GM18907 (cell line): ENCODE results near the gene HOXC10.
A peak's percentile ranks its signal among the peaks of the same experiment; 100 is the strongest.

Experiments used
- ATAC-seq: cut with Tn5 transposase; IDR thresholded peaks from one replicate; pipeline ENCODE4 v1.9.1; 2021; ENCODE audit warnings: mild to moderate bottlenecking, moderate library complexity; ENCODE audit not compliant: unreplicated experiment

HOXC10 gene

GRCh38 chr12:54036620-54037359 lies 51.8 kb downstream of the HOXC10 start:
- ATAC-seq = peak; percentile 65

GRCh38 chr12:54037360-54038283 lies 52.7 kb downstream of the HOXC10 start:
- ATAC-seq = no peak

DNA sequence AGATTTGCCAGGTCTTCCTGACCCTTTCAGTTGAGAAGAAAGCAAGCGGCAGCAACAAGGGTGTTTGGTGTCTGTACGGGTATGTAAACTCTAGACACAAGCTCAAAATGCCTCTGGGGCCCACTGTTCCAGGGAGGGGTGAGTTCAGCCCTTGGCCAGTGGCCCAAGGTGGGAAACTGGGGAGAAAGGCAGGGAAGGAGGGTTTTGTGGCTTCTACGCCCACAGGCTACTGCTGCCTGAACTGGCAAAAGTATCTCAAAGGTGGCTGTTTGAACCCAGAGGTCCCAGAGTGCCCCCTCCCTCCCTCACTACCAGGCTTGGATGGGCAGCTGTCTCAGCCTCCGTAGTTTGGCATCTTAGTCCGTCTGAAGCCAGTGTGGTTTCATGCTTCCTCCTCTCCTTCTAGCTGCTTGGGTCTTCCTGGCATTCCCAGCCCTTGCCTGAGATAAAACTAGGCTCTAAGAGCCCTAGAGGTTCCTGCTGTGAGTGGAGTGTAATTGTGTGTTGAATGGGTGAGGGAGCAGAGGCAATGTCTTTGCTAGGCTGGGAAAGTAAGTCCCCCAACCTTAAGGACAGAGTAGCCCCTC lies 53.4 kb downstream of the HOXC10 start:
- ATAC-seq = no peak

GRCh38 chr12:54038871-54039414 lies 54.0 kb downstream of the HOXC10 start:
- no peak for ATAC-seq

DNA sequence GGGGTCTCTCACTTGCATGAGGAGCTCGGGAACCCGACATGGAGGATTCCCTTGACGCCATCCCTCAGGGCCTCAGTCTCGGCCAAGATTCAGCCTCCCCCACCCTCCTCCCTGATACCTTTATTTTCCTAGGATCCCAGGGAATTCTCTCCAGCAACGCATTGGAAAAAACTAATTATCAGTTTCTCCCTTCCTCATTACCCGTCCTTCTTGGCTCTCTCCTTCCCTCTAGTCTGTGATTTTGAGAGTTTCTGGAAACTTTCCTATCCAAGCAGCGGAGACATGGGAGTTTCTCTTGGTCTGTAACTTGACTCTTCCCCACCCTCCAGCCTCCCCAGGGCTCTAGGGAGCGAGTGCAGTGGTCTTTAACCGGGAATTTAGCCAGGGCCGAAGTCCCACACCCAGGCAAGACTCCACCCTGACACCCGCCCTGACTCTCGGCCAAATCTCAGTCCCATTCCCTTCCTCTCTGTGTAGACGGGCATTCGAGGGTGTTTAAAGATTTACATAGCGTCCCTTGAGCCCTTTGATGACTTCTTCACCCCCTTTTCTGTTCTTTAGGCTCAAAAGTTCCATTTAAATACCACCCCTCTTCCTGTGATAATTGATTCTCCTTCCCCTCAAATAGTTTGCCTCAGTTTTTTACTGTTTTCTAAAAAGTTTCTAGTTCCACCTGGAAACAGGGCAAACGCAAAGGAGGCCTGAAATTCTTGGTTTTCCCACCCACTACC lies 54.6 kb downstream of the HOXC10 start:
- no peak for ATAC-seq
